OCI-LY3 (cell line): ENCODE measurements around the gene RPS6KA2.

Experiments used
- H2AFZ ChIP-seq: fragments of 200-600, 300-600 bp; shearing (Covaris generic); 2 replicates; pipeline ENCODE4 v1.6.0; 2014; ENCODE audit warnings: antibody characterized with exemption, low read depth, low read length
- H3K27ac ChIP-seq: fragments of 200-600, 300-600 bp; sonication (generic); 2 replicates; pipeline ENCODE4 v1.5.1; 2014; ENCODE audit warnings: mild to moderate bottlenecking, low read length, moderate library complexity, mixed read lengths
- H3K27me3 ChIP-seq: fragments of 200-600, 300-600 bp; sonication (generic); 2 replicates; pipeline ENCODE4 v1.6.1; 2014; ENCODE audit warnings: low read depth, low read length, mixed read lengths
- H3K36me3 ChIP-seq: fragments of 200-600, 300-600 bp; sonication (generic); replicated peaks from 2 replicates; pipeline ENCODE3; 2014; ENCODE audit warnings: low read depth, low read length, mixed read lengths
- H3K4me1 ChIP-seq: fragments of 300-600, 200-600 bp; sonication (generic); 2 replicates; pipeline ENCODE4 v1.6.1; 2014; ENCODE audit warnings: low read length, mixed read lengths
- H3K4me2 ChIP-seq: fragments of 200-600, 300-600 bp; sonication (generic); 2 replicates; pipeline ENCODE4 v1.6.1; 2014; ENCODE audit warnings: low read length, mixed read lengths
- H3K4me3 ChIP-seq: fragments of 300-600, 200-600 bp; sonication (generic); 2 replicates; pipeline ENCODE4 v1.5.1; 2014; ENCODE audit warnings: antibody characterized with exemption, mild to moderate bottlenecking, low read length, moderate library complexity
- H3K79me2 ChIP-seq: fragments of 300-600, 200-600 bp; shearing (Covaris generic); 2 replicates; pipeline ENCODE4 v1.6.1; 2014; ENCODE audit warnings: mild to moderate bottlenecking, low read length, mixed read lengths
- H3K9ac ChIP-seq: fragments of 300-600, 200-600 bp; shearing (Covaris generic); 2 replicates; pipeline ENCODE4 v1.6.0; 2014; ENCODE audit warnings: mild to moderate bottlenecking, low read length, moderate library complexity
- H3K9me3 ChIP-seq: fragments of 200-600, 300-600 bp; shearing (Covaris generic); 2 replicates; pipeline ENCODE4 v1.6.1; 2014; ENCODE audit warnings: low read length, mixed read lengths; ENCODE audit not compliant: insufficient read depth
- H4K20me1 ChIP-seq: fragments of 200-600, 300-600 bp; sonication (generic); 2 replicates; pipeline ENCODE4 v1.6.1; 2016; ENCODE audit warnings: low read length, mixed read lengths; ENCODE audit not compliant: insufficient read depth
- EZH2phosphoT487 ChIP-seq: fragments of 200-600 bp; shearing (Covaris generic); IDR thresholded peaks from 2 replicates; pipeline ENCODE4 v1.6.1; 2018; ENCODE audit warnings: antibody characterized with exemption, mixed run types, low read depth
- TF ChIP-seq, protein P1 (sequence below): fragments of 200-600, 300-600 bp; sonication (generic); IDR thresholded peaks from 2 replicates; pipeline ENCODE4 v1.5.1; 2014; ENCODE audit warnings: antibody characterized with exemption, low read length, low read depth

The RPS6KA2 gene

GRCh38 chr6:166598441-166599138 lies 28.5 kb downstream of the RPS6KA2 start:
- Histone ChIP-seq H4K20me1 (no peaks in the 10 kb centered on the region), H3K27me3 (no peaks in the 10 kb centered on the region), H3K4me1 (no peaks in the 10 kb centered on the region), H2AFZ (no peak overlapping the region), H3K79me2 (no peaks in the 10 kb centered on the region), H3K4me3 (no peak overlapping the region), H3K9ac (no peak overlapping the region), H3K27ac (no peak overlapping the region), H3K9me3 (no peaks in the 10 kb centered on the region), H3K36me3 (no peaks in the 10 kb centered on the region), H3K4me2 (no peak overlapping the region)
- TF ChIP-seq, protein P1, sequence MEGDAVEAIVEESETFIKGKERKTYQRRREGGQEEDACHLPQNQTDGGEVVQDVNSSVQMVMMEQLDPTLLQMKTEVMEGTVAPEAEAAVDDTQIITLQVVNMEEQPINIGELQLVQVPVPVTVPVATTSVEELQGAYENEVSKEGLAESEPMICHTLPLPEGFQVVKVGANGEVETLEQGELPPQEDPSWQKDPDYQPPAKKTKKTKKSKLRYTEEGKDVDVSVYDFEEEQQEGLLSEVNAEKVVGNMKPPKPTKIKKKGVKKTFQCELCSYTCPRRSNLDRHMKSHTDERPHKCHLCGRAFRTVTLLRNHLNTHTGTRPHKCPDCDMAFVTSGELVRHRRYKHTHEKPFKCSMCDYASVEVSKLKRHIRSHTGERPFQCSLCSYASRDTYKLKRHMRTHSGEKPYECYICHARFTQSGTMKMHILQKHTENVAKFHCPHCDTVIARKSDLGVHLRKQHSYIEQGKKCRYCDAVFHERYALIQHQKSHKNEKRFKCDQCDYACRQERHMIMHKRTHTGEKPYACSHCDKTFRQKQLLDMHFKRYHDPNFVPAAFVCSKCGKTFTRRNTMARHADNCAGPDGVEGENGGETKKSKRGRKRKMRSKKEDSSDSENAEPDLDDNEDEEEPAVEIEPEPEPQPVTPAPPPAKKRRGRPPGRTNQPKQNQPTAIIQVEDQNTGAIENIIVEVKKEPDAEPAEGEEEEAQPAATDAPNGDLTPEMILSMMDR = no peak
- TF ChIP-seq EZH2phosphoT487 = no peak

DNA sequence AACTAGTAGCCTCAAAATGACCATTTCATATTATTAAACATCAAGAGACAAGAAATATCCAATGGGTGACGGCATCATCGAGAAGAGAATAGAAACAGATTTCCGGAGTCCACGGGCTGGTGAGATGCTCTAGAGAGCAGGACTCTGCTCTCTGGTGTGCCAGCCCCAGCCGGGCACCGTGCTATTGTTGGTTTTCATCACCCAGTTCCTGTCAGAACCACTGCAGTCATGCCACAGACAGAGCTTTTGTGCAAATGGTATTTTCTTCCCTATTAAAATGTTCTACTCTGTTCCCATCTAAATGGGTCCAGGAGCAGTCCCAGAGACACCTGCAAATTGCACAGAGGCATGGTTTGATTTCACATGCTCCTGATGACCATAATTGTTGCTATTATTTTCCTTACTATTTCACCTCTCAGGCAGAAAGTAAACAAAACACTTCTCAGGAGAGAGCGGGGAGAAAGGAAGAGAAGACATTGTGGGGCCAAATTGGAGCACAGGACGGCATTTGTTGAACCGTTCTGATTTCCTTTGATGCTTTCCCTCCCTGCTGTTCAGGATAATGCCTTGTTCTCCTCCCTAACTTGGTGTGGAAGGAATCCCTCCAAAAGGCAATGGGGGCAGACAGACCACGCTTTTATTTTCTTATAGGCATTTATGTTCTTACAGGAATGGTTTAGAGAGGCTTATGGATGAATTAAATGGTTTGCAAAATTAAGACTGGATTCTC lies 29.2 kb downstream of the RPS6KA2 start:
- no peaks in the 10 kb centered on the region for H3K9me3 ChIP-seq
- H3K27ac ChIP-seq = no peak overlapping the region
- H4K20me1 ChIP-seq = no peaks in the 10 kb centered on the region
- H3K4me3 ChIP-seq = no peak overlapping the region
- H3K79me2 ChIP-seq = no peaks in the 10 kb centered on the region
- H3K9ac ChIP-seq = no peak overlapping the region
- no peak for TF ChIP-seq EZH2phosphoT487
- TF ChIP-seq, protein P1 = no peak
- H3K4me2 ChIP-seq = no peak overlapping the region
- H3K27me3 ChIP-seq = no peaks in the 10 kb centered on the region
- no peaks in the 10 kb centered on the region for H3K36me3 ChIP-seq
- no peaks in the 10 kb centered on the region for H3K4me1 ChIP-seq
- no peak overlapping the region for H2AFZ ChIP-seq

DNA sequence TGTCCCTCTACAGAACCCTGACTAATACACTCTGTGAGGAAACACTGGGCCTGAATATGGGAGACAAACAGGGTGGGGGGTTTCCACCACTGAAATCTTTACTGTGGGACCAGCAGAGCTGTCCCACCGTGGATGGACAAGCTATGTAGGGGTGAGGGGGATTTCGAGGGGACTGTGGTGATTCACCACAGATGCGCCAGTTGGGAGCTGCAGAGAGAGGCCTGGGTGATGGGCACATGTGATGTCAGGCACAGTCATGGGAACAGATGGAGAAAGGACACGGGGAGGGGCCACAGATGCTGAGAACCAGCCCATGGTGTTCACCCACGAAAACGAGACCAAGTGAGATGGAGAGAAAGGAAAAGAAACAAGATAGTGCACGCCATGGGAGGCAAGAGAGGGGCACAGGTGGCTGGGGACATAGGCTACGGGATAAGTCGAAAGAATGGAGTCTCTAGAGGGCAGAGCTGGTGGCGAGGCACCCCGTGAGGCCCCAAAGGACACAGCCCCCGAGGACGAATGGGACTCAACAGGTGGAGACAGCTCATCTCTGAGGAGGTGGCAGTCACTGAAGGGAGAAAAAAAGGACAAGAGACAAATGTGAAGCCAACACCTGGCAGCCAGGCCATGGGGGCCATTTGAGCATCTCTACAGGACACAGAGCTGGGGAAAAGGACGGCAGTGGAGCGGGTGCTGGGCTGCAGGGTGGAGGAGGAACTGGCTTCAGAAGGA lies 30.1 kb downstream of the RPS6KA2 start:
- Histone ChIP-seq H3K36me3 (no peaks in the 10 kb centered on the region), H4K20me1 (no peaks in the 10 kb centered on the region), H3K9me3 (no peaks in the 10 kb centered on the region), H3K4me2 (no peak overlapping the region), H3K27ac (no peak overlapping the region), H3K79me2 (no peaks in the 10 kb centered on the region), H3K27me3 (no peaks in the 10 kb centered on the region), H3K4me1 (peaks cover 4% of the 10 kb centered on the region), H2AFZ (no peak overlapping the region), H3K4me3 (no peak overlapping the region), H3K9ac (no peak overlapping the region)
- no peak for TF ChIP-seq EZH2phosphoT487
- TF ChIP-seq, protein P1 = no peak

DNA sequence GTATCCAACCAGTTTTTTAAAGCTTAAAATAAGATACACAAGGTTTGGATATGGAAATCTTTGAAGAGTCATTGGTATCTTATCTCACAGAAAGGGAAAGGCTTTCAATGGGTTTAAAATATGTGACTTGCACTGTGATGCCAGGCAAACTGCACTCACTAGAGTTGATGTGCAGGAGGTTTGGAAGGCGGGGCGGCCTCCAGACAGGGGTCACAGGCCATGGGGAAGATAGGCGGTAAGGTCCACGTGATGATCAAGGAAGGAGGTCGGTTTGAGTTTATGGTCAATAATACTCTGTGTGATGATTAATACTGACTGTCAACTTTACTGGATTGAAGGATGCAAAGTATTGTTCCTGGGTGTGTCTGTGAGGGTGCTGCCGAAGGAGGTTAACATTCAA lies 31.1 kb downstream of the RPS6KA2 start:
- H4K20me1 ChIP-seq = no peaks in the 10 kb centered on the region
- no peak overlapping the region for H3K4me2 ChIP-seq
- H3K4me1 ChIP-seq = peaks cover 14% of the 10 kb centered on the region
- H3K27ac ChIP-seq = no peak overlapping the region
- no peaks in the 10 kb centered on the region for H3K9me3 ChIP-seq
- H3K36me3 ChIP-seq = no peaks in the 10 kb centered on the region
- no peaks in the 10 kb centered on the region for H3K79me2 ChIP-seq
- no peaks in the 10 kb centered on the region for H3K27me3 ChIP-seq
- H2AFZ ChIP-seq = no peak overlapping the region
- TF ChIP-seq EZH2phosphoT487 = no peak
- TF ChIP-seq, protein P1 = no peak
- no peak overlapping the region for H3K4me3 ChIP-seq
- no peak overlapping the region for H3K9ac ChIP-seq
